SK-N-MC (cell line): ENCODE data around the gene TRABD2B.

Experiments used
- DNase-seq: peaks from one replicate; pipeline ENCODE4 v3.0.0-alpha.2; 2011; ENCODE audit warnings: low read depth, low spot score
- H3K27ac ChIP-seq: fragments of 200-600 bp; sonication (generic); 2 replicates; pipeline ENCODE4 v1.5.1; 2016; ENCODE audit warnings: mixed run types
- H3K36me3 ChIP-seq: fragments of 200-600 bp; sonication (generic); 2 replicates; pipeline ENCODE4 v1.6.1; 2017; ENCODE audit warnings: antibody characterized with exemption, low read length, mixed read lengths; ENCODE audit not compliant: insufficient read depth
- H3K4me3 ChIP-seq: fragments of 200-600 bp; sonication (generic); 2 replicates; pipeline ENCODE4 v1.5.1; 2016
- H3K9ac ChIP-seq: fragments of 200-600 bp; sonication (generic); 2 replicates; pipeline ENCODE4 v1.8.0; 2017; ENCODE audit warnings: mixed run types, mixed read lengths; ENCODE audit not compliant: insufficient read length
- H3K9me3 ChIP-seq: fragments of 200-600 bp; sonication (generic); 2 replicates; pipeline ENCODE4 v1.6.1; 2017; ENCODE audit warnings: low read depth, mild to moderate bottlenecking, antibody characterized with exemption, low read length, moderate library complexity, mixed read lengths
- EZH2 ChIP-seq: fragments of 200-600 bp; sonication (generic); IDR thresholded peaks from one replicate; pipeline ENCODE4 v1.6.1; 2017; ENCODE audit warnings: antibody characterized with exemption
- FOXP2 ChIP-seq: optimal IDR thresholded peaks from 2 replicates; pipeline ENCODE3; 2011; ENCODE audit warnings: mild to moderate bottlenecking, moderate library complexity; ENCODE audit not compliant: insufficient read depth; ENCODE audit errors: extremely low read length, control extremely low read depth
- POLR2AphosphoS5 ChIP-seq: IDR thresholded peaks from 2 replicates; pipeline ENCODE4 v1.6.1; 2012; ENCODE audit warnings: mild to moderate bottlenecking, low read depth, low read length, borderline replicate concordance

The TRABD2B gene

GRCh38 chr1:47751193-47751592 lies 246.0 kb downstream of the TRABD2B start:
- no peak for DNase-seq
- Histone ChIP-seq H3K4me3 (no peak overlapping the region), H3K9me3 (no peaks in the 10 kb centered on the region), H3K36me3 (no peaks in the 10 kb centered on the region), H3K27ac (no peak overlapping the region), H3K9ac (no peak overlapping the region)
- TF ChIP-seq FOXP2 (no peak), POLR2AphosphoS5 (no peak), EZH2 (no peak)

GRCh38 chr1:47745715-47746609 lies 251.2 kb downstream of the TRABD2B start:
- no peak for DNase-seq
- TF ChIP-seq FOXP2: no peak
- no peak for TF ChIP-seq POLR2AphosphoS5
- TF ChIP-seq EZH2: no peak
- H3K27ac ChIP-seq: no peak overlapping the region
- no peak overlapping the region for H3K4me3 ChIP-seq
- no peaks in the 10 kb centered on the region for H3K36me3 ChIP-seq
- H3K9me3 ChIP-seq: no peaks in the 10 kb centered on the region
- no peak overlapping the region for H3K9ac ChIP-seq

GRCh38 chr1:47742890-47743760 lies 254.1 kb downstream of the TRABD2B start:
- Histone ChIP-seq H3K9me3 (no peaks in the 10 kb centered on the region), H3K4me3 (no peak overlapping the region), H3K27ac (no peak overlapping the region), H3K9ac (no peak overlapping the region), H3K36me3 (no peaks in the 10 kb centered on the region)
- TF ChIP-seq POLR2AphosphoS5 (no peak), FOXP2 (no peak), EZH2 (no peak)
- no peak for DNase-seq

GRCh38 chr1:47738560-47739182 lies 258.5 kb downstream of the TRABD2B start:
- no peak for TF ChIP-seq FOXP2
- no peak for TF ChIP-seq EZH2
- TF ChIP-seq POLR2AphosphoS5: no peak
- Histone ChIP-seq H3K36me3 (no peaks in the 10 kb centered on the region), H3K4me3 (no peak overlapping the region), H3K27ac (no peak overlapping the region), H3K9ac (no peak overlapping the region), H3K9me3 (no peaks in the 10 kb centered on the region)
- DNase-seq: no peak

GRCh38 chr1:47732489-47732888 lies 264.7 kb downstream of the TRABD2B start:
- DNase-seq: no peak
- Histone ChIP-seq H3K27ac (no peak overlapping the region), H3K9me3 (no peaks in the 10 kb centered on the region), H3K9ac (no peak overlapping the region), H3K36me3 (no peaks in the 10 kb centered on the region), H3K4me3 (no peak overlapping the region)
- TF ChIP-seq FOXP2 (no peak), EZH2 (no peak), POLR2AphosphoS5 (no peak)

- Histone ChIP-seq H3K27ac (no peak overlapping the region), H3K9me3 (no peaks in the 10 kb centered on the region), H3K36me3 (no peaks in the 10 kb centered on the region), H3K9ac (no peak overlapping the region), H3K4me3 (no peak overlapping the region)
- TF ChIP-seq POLR2AphosphoS5 (no peak), FOXP2 (no peak)
- DNase-seq: no peak
These were observed 265.5 kb downstream of the TRABD2B start for GRCh38 chr1:47731730-47732129.

GRCh38 chr1:47729685-47730084 lies 267.5 kb downstream of the TRABD2B start:
- no peaks in the 10 kb centered on the region for H3K36me3 ChIP-seq
- no peak for DNase-seq
- H3K27ac ChIP-seq: no peak overlapping the region
- no peaks in the 10 kb centered on the region for H3K9me3 ChIP-seq
- TF ChIP-seq POLR2AphosphoS5: no peak
- no peak for TF ChIP-seq FOXP2
- TF ChIP-seq EZH2: no peak
- no peak overlapping the region for H3K4me3 ChIP-seq
- H3K9ac ChIP-seq: no peak overlapping the region

- H3K36me3 ChIP-seq: no peaks in the 10 kb centered on the region
- TF ChIP-seq POLR2AphosphoS5 (no peak), FOXP2 (no peak), EZH2 (no peak)
- no peak overlapping the region for H3K27ac ChIP-seq
- DNase-seq: no peak
- no peak overlapping the region for H3K4me3 ChIP-seq
- no peaks in the 10 kb centered on the region for H3K9me3 ChIP-seq
- H3K9ac ChIP-seq: no peak overlapping the region
These were observed 269.5 kb downstream of the TRABD2B start for GRCh38 chr1:47727697-47728085.
